ENCODE results near the gene HSPA12A.

Gene HSPA12A

DNA sequence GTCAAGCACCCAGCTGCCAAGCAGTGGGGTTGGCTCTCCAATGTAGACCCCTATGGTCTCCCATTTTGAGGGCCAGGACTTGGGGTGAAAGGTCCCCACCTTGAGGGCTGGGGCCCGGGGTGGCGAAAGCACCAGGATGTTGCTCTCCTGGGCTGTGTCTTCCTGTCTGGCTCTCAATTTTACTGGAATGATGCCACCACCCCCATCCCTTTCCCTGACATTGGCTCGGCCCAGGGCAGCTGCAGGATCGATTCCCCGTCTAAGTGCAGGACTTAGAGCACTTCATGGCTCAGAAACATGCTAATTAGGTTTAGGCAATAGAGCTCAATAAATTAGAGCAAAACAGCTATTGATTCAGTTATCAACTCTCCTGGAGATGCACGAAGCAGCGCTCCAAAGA is 27.0 kb upstream of the HSPA12A start:
- TF ChIP-seq TAF1 (IDR thresholded peaks at IDR 0.05; ENCODE audit: low read depth) (no peak), RAD21 (IDR thresholded peaks at IDR 0.05; ENCODE audit: low read depth) (no peak), FOXM1 (IDR thresholded peaks at IDR 0.05; ENCODE audit: borderline replicate concordance, low read depth) (no peak), EP300 (IDR thresholded peaks at IDR 0.05; ENCODE audit: borderline replicate concordance) (no peak), YY1 (IDR thresholded peaks at IDR 0.05; ENCODE audit: low read depth) (no peak), EGR1 (IDR thresholded peaks at IDR 0.05) (no peak), ZBTB7A (IDR thresholded peaks at IDR 0.05; ENCODE audit: low read depth) (no peak), CREB1 (IDR thresholded peaks at IDR 0.05; ENCODE audit: low read depth) (no peak), TCF12 (IDR thresholded peaks at IDR 0.05; ENCODE audit: low read depth) (no peak), NFIC (IDR thresholded peaks at IDR 0.05) (no peak), MAX (IDR thresholded peaks at IDR 0.05) (no peak), USF1 (IDR thresholded peaks at IDR 0.05) (no peak), CEBPB (IDR thresholded peaks at IDR 0.05) (no peak), TEAD4 (IDR thresholded peaks at IDR 0.05) (no peak), REST (IDR thresholded peaks at IDR 0.05; ENCODE audit: low read depth) (no peak)

- TF ChIP-seq EGR1 (IDR thresholded peaks at IDR 0.05), result no peak
- TF ChIP-seq FOXM1 (IDR thresholded peaks at IDR 0.05; ENCODE audit: borderline replicate concordance, low read depth), result no peak
- no peak for TF ChIP-seq REST (IDR thresholded peaks at IDR 0.05; ENCODE audit: low read depth)
- no peak for TF ChIP-seq TEAD4 (IDR thresholded peaks at IDR 0.05)
- no peak for TF ChIP-seq MAX (IDR thresholded peaks at IDR 0.05)
Observed at GRCh38 chr10:116768786-116769185, 26.4 kb upstream of the HSPA12A start.

GRCh38 chr10:116766837-116767634 is 24.7 kb upstream of the HSPA12A start:
- TF ChIP-seq CEBPB (IDR thresholded peaks at IDR 0.05), result no peak
- no peak for TF ChIP-seq NFIC (IDR thresholded peaks at IDR 0.05)
- no peak for TF ChIP-seq USF1 (IDR thresholded peaks at IDR 0.05)
- no peak for TF ChIP-seq TAF1 (IDR thresholded peaks at IDR 0.05; ENCODE audit: low read depth)
- no peak for TF ChIP-seq REST (IDR thresholded peaks at IDR 0.05; ENCODE audit: low read depth)
- no peak for TF ChIP-seq RAD21 (IDR thresholded peaks at IDR 0.05; ENCODE audit: low read depth)

- TF ChIP-seq EGR1 (IDR thresholded peaks at IDR 0.05) (no peak), REST (IDR thresholded peaks at IDR 0.05; ENCODE audit: low read depth) (no peak), NFIC (IDR thresholded peaks at IDR 0.05) (no peak), EP300 (IDR thresholded peaks at IDR 0.05; ENCODE audit: borderline replicate concordance) (no peak), CEBPB (IDR thresholded peaks at IDR 0.05) (no peak), RAD21 (IDR thresholded peaks at IDR 0.05; ENCODE audit: low read depth) (no peak), TEAD4 (IDR thresholded peaks at IDR 0.05) (no peak), TAF1 (IDR thresholded peaks at IDR 0.05; ENCODE audit: low read depth) (no peak), YY1 (IDR thresholded peaks at IDR 0.05; ENCODE audit: low read depth) (no peak), TCF12 (IDR thresholded peaks at IDR 0.05; ENCODE audit: low read depth) (no peak), FOXM1 (IDR thresholded peaks at IDR 0.05; ENCODE audit: borderline replicate concordance, low read depth) (no peak), ZBTB7A (IDR thresholded peaks at IDR 0.05; ENCODE audit: low read depth) (no peak), USF1 (IDR thresholded peaks at IDR 0.05) (no peak), CREB1 (IDR thresholded peaks at IDR 0.05; ENCODE audit: low read depth) (no peak), MAX (IDR thresholded peaks at IDR 0.05) (no peak)
Observed at GRCh38 chr10:116766241-116766827, 24.0 kb upstream of the HSPA12A start.
